DND-41 (cell line): ENCODE measurements around the gene SYCN.

Experiments
- ATAC-seq: fragments of 200-7000 bp; cut with Tn5 transposase; 3 replicates; pipeline ENCODE4 v1.9.1; 2021; ENCODE audit warnings: low read depth; ENCODE audit not compliant: insufficient read depth
- DNase-seq: peaks from one replicate; pipeline ENCODE4 v3.0.0-alpha.2; 2020
- H2AFZ ChIP-seq: 2 replicates; pipeline ENCODE4 v1.6.0; 2012; ENCODE audit warnings: low read depth, low read length
- H3K27ac ChIP-seq: 2 replicates; pipeline ENCODE4 v1.5.1; 2012; ENCODE audit warnings: low read length, inconsistent platforms
- H3K27me3 ChIP-seq: fragments of 200-600 bp; sonication (generic); 2 replicates; pipeline ENCODE4 v1.6.0; 2012; ENCODE audit warnings: low read length, mild to moderate bottlenecking, inconsistent platforms; ENCODE audit not compliant: insufficient read depth, poor library complexity
- H3K36me3 ChIP-seq: 2 replicates; pipeline ENCODE4 v1.5.1; 2012; ENCODE audit warnings: low read length, inconsistent platforms; ENCODE audit not compliant: insufficient read depth
- H3K4me1 ChIP-seq: 2 replicates; pipeline ENCODE4 v1.5.1; 2012; ENCODE audit warnings: mild to moderate bottlenecking, low read length; ENCODE audit not compliant: insufficient read depth
- H3K4me2 ChIP-seq: 2 replicates; pipeline ENCODE4 v1.6.0; 2012; ENCODE audit warnings: mild to moderate bottlenecking, moderate library complexity, low read length, inconsistent platforms; ENCODE audit not compliant: insufficient read depth
- H3K4me3 ChIP-seq, 2 experiments: fragments of 200-600 bp in 1 of 2; shearing (Covaris generic) in 1 of 2; 2 replicates each; pipeline ENCODE4 v1.5.1; 2012 to 2016; ENCODE audit warnings: inconsistent platforms in 2 of 2, low read length in 2 of 2, mild to moderate bottlenecking in 2 of 2, low read depth in 1 of 2, moderate library complexity in 1 of 2
- H3K79me2 ChIP-seq: 2 replicates; pipeline ENCODE4 v1.6.0; 2012; ENCODE audit warnings: low read length, inconsistent platforms; ENCODE audit not compliant: insufficient read depth
- H3K9ac ChIP-seq: 2 replicates; pipeline ENCODE4 v1.6.0; 2012; ENCODE audit warnings: low read depth, mild to moderate bottlenecking, inconsistent platforms, low read length, moderate library complexity
- H3K9me3 ChIP-seq: 2 replicates; pipeline ENCODE4 v1.5.1; 2012; ENCODE audit warnings: low read length, moderate library complexity, mild to moderate bottlenecking, inconsistent platforms; ENCODE audit not compliant: insufficient read depth, severe bottlenecking
- H4K20me1 ChIP-seq: 2 replicates; pipeline ENCODE4 v1.6.0; 2012; ENCODE audit warnings: low read length; ENCODE audit not compliant: insufficient read depth
- EZH2 ChIP-seq: IDR thresholded peaks from 3 replicates; pipeline ENCODE4 v1.6.1; 2012; ENCODE audit warnings: borderline replicate concordance, low read depth, mild to moderate bottlenecking, moderate library complexity, low read length, inconsistent platforms; ENCODE audit not compliant: severe bottlenecking
- TF ChIP-seq, protein P1 (sequence below): IDR thresholded peaks from 2 replicates; pipeline ENCODE4 v1.5.1; 2012; ENCODE audit warnings: borderline replicate concordance, low read length, moderate library complexity, mild to moderate bottlenecking; ENCODE audit not compliant: poor library complexity, severe bottlenecking; ENCODE audit errors: extremely low read depth

The SYCN gene

DNA sequence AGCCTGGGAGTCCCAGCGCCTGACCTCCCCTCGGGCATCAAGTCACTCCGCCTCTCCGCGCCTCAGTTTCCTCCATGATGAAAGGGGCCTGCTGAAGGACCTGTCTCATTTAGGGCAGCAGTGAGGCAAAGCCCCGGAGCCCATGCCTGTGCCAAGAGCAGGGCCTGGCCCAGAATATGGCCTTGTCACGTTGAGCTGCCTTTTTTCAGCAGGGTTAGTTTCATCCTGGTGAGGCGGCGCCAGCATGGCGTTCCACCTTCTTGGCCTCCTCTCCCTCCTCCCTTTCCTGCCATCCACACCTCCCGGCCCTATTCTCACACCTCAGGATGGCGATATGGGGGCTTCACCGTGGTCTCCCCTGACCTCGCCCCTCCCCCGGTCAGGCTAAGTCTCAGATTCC is 48.3 kb downstream of the SYCN start:
- Histone ChIP-seq H3K27ac (no peak overlapping the region), H3K36me3 (peaks cover 12% of the 10 kb centered on the region; the same call in 1 of the 2 replicates), H3K4me3 (no peak overlapping the region), H2AFZ (no peak overlapping the region), H3K4me1 (no peaks in the 10 kb centered on the region), H3K9me3 (no peaks in the 10 kb centered on the region), H3K4me2 (no peak overlapping the region), H4K20me1 (peaks cover 88% of the 10 kb centered on the region), H3K9ac (no peak overlapping the region), H3K27me3 (no peaks in the 10 kb centered on the region), H3K79me2 (peaks cover 73% of the 10 kb centered on the region)
- no peak for ATAC-seq
- no peak for TF ChIP-seq EZH2
- TF ChIP-seq, protein P1, sequence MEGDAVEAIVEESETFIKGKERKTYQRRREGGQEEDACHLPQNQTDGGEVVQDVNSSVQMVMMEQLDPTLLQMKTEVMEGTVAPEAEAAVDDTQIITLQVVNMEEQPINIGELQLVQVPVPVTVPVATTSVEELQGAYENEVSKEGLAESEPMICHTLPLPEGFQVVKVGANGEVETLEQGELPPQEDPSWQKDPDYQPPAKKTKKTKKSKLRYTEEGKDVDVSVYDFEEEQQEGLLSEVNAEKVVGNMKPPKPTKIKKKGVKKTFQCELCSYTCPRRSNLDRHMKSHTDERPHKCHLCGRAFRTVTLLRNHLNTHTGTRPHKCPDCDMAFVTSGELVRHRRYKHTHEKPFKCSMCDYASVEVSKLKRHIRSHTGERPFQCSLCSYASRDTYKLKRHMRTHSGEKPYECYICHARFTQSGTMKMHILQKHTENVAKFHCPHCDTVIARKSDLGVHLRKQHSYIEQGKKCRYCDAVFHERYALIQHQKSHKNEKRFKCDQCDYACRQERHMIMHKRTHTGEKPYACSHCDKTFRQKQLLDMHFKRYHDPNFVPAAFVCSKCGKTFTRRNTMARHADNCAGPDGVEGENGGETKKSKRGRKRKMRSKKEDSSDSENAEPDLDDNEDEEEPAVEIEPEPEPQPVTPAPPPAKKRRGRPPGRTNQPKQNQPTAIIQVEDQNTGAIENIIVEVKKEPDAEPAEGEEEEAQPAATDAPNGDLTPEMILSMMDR, result no peak
- DNase-seq, result no peak

DNA sequence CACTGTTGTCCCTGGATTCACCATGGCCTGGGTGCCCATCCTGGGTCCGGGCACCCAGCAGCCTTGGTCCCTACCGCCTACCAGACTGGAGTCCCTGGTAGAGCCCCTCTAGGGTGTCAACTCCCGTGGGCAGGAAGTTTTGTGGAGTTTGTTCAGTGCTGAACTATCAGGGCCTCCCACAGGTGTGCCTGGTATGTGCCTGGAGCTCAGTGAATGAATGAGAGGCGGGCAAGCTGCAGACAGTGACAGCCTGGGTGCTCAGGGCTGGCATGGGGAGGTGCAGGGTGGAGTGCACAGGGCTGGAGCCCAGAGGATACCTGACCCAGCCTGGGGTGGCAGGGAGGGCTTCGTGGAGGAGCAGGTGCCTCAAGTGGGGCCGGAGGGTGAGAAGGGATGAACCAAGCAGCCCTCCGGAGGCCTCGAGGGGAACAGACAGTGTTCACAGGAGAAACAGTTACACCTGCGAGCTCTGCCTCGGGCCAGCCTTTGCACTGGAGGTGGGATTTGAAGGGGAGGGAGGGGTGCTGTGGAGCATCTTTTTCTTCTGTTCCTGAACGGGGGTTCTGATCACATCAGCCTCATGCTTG is 48.9 kb downstream of the SYCN start:
- DNase-seq (no peak), ATAC-seq (no peak; the same call in 2 of the 3 replicates)
- H3K79me2 ChIP-seq, result peaks cover 73% of the 10 kb centered on the region
- H3K4me1 ChIP-seq, result no peaks in the 10 kb centered on the region
- no peak for TF ChIP-seq EZH2
- TF ChIP-seq, protein P1, result no peak
- H3K4me3 ChIP-seq, result no peak overlapping the region
- H2AFZ ChIP-seq, result no peak overlapping the region
- peaks cover 87% of the 10 kb centered on the region for H4K20me1 ChIP-seq
- H3K4me2 ChIP-seq, result no peak overlapping the region
- H3K36me3 ChIP-seq, result peaks cover 12% of the 10 kb centered on the region; the same call in 1 of the 2 replicates
- H3K27ac ChIP-seq, result no peak overlapping the region
- H3K27me3 ChIP-seq, result no peaks in the 10 kb centered on the region
- no peaks in the 10 kb centered on the region for H3K9me3 ChIP-seq
- H3K9ac ChIP-seq, result no peak overlapping the region

DNA sequence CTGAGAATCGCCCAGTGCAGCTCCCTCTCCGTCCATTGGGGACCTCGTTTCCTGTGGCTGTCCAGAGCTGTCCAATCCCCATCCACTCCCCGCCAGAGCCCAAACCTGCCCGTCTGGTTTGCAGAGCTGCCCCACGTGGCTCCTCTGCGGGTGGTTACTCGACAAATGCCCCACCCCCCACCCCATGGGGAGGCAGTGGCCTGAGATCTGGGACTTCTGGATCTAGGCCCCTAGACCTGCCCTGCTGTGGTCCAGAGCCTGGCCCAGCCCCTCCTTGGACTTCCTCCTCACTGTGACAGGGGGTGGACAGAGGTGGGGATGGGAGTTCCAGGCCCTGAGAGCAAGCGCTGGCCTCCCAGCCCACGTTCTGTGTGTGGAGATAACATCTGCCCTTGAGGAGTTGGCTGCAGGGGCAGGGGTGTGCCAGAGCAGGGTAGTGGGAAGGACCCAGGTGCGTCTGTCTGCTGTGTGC is 49.4 kb downstream of the SYCN start:
- no peak overlapping the region for H3K4me2 ChIP-seq
- DNase-seq, result no peak
- no peak overlapping the region for H3K9ac ChIP-seq
- H3K36me3 ChIP-seq, result peaks cover 12% of the 10 kb centered on the region; the same call in 1 of the 2 replicates
- TF ChIP-seq, protein P1, result no peak
- TF ChIP-seq EZH2, result no peak
- H3K27me3 ChIP-seq, result no peaks in the 10 kb centered on the region
- H3K9me3 ChIP-seq, result no peaks in the 10 kb centered on the region
- H2AFZ ChIP-seq, result no peak overlapping the region
- peaks cover 74% of the 10 kb centered on the region for H3K79me2 ChIP-seq
- no peak overlapping the region for H3K27ac ChIP-seq
- H4K20me1 ChIP-seq, result peaks cover 84% of the 10 kb centered on the region
- H3K4me3 ChIP-seq, result no peak overlapping the region
- no peak for ATAC-seq
- H3K4me1 ChIP-seq, result no peaks in the 10 kb centered on the region
